DLD1 (cell line): Measurements from ENCODE around the gene CYP2E1.
"Not testable (repeated sequence)": the region's sequence is repeated elsewhere in the genome, so short reads cannot be mapped to it uniquely, and the experiment has no call there.

Source experiments
- in situ Hi-C: cut with HindIII; loops from 2 replicates; pipeline ENCODE4 v1.10.0; 2017; ENCODE audit warnings: low sequenced_read_pairs

CYP2E1 gene

GRCh38 chr10:133526957-133527588, at the start of gene CYP2E1:
TSS of gene CYP2E1 (plus strand) at chr10:133527363. CDS start at chr10:133527396, 33 bp downstream.
- in situ Hi-C loops = no loop called here

GRCh38 chr10:133481086-133481643, 46.0 kb upstream of the CYP2E1 start:
- in situ Hi-C loops = no loop called here

- in situ Hi-C loops = no loop called here
Measured at GRCh38 chr10:133481657-133482056, 45.5 kb upstream of the CYP2E1 start.

DNA sequence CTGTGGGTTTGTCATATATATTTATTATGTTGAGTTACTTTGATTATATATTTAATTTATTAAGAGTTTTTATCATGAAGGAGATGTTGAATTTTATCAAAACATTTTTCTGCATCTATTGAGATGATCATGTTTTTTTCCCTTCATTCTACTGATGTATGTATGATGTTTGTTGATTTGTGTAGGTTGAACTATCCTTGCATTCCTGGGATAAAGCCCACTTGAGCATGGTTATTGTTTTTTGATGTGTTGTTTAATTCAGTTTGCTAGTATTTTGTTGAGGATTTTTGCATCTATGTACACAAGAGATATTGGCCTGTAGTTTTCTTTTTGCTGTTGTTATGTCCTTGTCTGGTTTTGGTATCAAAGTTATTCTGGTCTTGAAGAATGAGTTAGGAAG, 42.3 kb upstream of the CYP2E1 start:
- in situ Hi-C loops = no loop called here

DNA sequence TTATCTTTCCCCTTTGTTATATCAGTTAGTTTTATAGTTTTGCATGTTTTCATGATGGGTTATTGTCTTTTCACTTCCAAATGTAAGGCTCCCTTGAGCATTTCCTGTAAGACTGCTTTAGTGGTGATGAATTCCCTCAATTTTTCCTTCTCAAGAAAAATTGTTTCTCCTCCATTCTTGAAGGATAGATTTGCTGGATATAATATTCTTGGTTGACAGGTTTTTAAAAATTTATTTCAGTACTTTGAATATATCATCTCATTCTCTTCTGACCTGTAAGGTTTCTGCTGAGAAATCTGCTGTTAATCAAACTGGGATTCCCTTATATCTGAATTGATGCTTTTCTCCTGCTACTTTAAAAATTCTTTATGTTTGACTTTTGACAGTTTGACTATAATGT, 40.1 kb upstream of the CYP2E1 start:
- in situ Hi-C loops = no loop called here

DNA sequence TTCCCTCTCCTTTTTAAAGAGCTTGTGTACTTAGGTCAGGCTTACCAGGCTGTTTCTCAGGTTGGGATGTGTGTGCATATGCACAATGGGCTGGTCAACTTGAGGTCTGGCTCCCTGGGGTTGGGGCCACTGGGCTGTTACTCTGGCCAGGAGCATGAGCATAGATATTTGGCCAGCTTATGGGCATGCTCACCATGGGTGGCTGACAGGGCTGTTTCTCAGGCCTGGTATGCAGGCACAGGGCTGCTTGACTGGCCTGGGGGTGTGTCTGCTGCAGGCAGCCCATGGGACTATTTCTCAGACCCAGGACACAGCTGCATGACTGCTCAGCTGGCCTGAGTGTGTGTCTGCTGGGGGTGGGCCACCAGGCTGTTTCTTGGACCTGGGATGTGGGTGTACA, 38.8 kb upstream of the CYP2E1 start:
- in situ Hi-C loops = no loop called here

- in situ Hi-C loops = no loop called here
Measured at GRCh38 chr10:133489816-133490588, 37.2 kb upstream of the CYP2E1 start.

GRCh38 chr10:133493562-133493961, 33.6 kb upstream of the CYP2E1 start:
- in situ Hi-C loops = not testable (repeated sequence)

DNA sequence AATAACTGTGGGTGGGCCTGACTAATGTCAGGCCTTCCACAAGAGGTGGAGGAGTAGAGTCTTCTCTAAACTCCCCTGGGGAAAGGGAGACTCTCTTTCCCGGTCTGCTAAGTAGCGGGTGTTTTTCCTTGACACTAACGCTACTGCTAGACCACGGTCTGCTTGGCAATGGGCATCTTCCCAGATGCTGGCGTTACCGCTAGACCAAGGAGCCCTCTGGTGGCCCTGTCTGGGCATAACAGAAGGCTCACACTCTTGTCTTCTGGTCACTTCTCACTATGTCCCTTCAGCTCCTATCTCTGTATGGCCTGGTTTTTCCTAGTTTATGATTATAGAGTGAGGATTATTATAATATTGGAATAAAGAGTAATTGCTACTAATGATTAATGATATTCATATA, 29.8 kb upstream of the CYP2E1 start:
- in situ Hi-C loops = not testable (repeated sequence)

GRCh38 chr10:133499176-133499575, 28.0 kb upstream of the CYP2E1 start:
- in situ Hi-C loops = not testable (repeated sequence)

DNA sequence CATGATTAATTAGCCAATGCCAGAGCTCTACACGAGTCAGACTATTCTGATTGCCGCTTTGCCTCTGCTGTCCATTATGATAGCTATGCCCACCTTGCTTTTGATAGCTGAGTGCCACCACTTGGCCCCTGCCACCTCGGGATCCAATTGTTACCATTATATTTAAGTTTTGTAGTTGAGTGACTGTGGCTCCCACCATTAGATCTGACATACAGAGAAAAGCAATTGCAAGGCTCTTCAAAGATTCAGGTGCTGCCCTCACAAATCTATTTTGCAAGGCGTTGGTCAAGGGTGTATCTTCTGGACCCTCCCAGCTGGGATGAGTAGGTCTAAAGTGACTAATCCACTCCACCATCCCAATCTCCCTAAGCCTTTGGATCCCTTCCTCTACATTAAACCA, 26.3 kb upstream of the CYP2E1 start:
- in situ Hi-C loops = not testable (repeated sequence)

DNA sequence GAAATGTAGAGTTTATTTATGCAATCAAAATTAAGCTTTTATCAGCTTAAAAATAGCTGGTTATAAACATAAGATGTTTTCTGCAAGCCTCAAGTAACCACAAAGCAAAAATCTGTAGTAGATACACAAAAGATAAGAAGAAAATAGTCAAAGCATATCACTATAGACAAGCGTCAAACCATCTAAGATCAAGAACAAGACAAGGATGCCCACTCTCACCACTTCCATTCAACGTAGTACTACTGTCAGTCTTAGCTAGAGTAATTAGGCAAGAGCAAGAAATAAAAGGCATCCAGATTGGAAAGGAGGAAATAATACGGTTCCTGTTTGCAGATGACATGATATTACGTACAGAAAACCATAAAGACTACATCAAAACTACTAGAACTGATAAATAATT, 17.5 kb upstream of the CYP2E1 start:
- in situ Hi-C loops = no loop called here

DNA sequence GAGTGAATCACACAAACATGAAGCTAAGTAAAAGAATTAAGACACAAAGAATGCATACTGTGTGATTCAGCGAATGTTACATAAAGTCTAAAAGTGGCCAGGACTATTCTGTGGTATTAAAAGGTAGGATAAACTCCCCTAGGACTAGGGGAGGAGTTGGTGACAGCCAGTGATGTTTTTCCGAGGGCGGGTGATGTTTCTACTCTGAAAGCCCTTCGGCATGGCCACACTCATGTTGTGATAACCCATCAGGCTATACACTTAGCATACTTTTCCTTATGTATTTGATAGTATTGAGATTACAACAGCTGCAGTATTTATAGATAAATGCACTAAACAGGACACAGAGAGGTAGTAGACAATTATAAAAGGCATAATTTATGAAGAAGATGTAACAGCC, 15.8 kb upstream of the CYP2E1 start:
- in situ Hi-C loops = no loop called here

DNA sequence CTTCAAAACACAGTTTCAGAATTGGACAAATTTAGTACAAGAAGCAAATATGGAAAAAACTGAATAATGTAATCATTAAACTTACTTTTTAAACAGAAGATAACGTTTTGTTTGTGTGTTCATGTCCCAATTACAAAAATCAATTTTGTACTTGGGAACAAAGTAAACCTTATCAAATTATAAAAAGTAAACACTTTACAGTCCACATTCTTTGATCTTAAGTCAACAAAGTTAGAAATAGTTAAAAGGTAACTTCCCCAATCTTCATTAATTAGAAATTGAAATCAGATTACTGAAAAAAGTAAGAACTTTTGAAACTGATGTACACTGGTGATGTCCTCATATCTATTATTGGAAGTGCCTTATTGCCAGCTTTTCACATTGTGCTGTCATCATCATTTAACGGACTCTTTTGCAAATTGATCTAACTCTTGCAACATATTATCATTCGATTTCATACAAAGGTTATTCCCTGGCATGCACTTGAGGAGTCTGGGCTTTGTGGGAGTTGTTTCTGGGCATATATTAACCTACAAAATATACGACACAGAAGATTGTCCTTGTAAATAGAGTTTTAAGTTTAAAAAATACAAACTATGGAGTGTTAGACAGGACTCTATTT, 15.1 kb upstream of the CYP2E1 start:
- in situ Hi-C loops = no loop called here

GRCh38 chr10:133515471-133515870, 11.7 kb upstream of the CYP2E1 start:
- in situ Hi-C loops = no loop called here

DNA sequence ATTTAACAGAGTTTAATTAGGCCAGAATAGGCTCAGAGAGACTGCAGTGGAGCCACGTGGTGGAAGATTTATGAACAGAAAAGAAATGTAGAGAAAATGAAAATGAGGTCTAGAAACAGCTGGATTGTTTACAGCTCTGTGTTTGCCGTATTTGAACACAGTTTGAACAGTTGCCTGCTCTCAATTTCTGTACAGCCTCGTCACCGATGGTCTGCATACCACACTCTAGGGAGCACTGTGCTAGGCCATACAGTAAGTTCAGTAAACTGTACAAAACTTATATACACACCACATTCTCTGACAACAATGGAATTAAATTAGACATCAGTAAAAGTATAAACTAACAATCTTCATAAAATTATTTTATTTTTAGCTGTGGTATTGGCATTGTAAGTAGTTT, 11.1 kb upstream of the CYP2E1 start:
- in situ Hi-C loops = no loop called here

GRCh38 chr10:133518517-133518916, 8.6 kb upstream of the CYP2E1 start:
- in situ Hi-C loops = not testable (repeated sequence)

- in situ Hi-C loops = no loop called here
Measured at GRCh38 chr10:133520193-133520738, 6.9 kb upstream of the CYP2E1 start.

DNA sequence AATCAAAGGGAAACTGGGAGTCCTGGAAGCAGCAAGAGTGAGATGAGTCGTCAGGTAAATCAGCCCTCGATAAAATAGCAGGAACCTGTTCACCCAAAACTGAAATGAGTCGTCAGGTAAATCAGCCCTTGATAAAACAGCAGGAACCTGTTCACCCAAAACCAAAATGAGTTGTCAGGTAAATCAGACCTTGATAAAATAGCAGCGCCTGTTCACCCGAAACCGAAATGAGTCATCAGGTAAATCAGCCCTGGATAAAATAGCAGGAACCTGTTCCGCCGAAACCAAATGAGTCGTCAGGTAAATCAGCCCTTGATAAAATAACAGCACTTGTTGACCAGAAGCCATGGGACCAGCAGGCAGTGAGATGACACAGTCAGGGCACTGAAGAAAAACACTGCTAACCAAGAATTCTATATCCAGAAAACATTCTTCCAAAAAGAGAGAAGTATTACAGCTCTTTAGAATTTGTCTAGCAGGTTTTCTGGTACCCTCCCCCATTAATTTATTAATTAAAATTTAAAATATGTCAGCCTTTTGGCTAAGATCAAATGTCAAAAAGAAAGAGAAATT, 3.4 kb upstream of the CYP2E1 start:
- in situ Hi-C loops = no loop called here

- in situ Hi-C loops = no loop called here
Measured at GRCh38 chr10:133525444-133525843, 1.7 kb upstream of the CYP2E1 start.

GRCh38 chr10:133527771-133528271, 658 bp downstream of the CYP2E1 start:
- in situ Hi-C loops = no loop called here
